HEK293T (cell line): Measurements from ENCODE around the gene PIGR.

Experiments used
- CTCF ChIA-PET: fragments of 350-600 bp; formaldehyde crosslinking; extraction: SDS; loops from one replicate; lab custom pipeline; 2021; ENCODE audit warnings: antibody characterized with exemption, inconsistent platforms; lab: Yijun Ruan, JAX
- POLR2A ChIA-PET: fragments of 350-600 bp; formaldehyde crosslinking; extraction: SDS; loops from one replicate; lab custom pipeline; 2020; ENCODE audit warnings: antibody characterized with exemption, inconsistent platforms; lab: Yijun Ruan, JAX
- DNase-seq: peaks from one replicate; pipeline ENCODE4 v3.0.0; 2012; ENCODE audit warnings: mixed read lengths; ENCODE audit errors: extremely low spot score
- ARNT ChIP-seq: fragments of 450-650 bp; IDR thresholded peaks from 2 replicates; pipeline ENCODE4 v1.6.1; 2017; ENCODE audit warnings: mild to moderate bottlenecking
- BHLHE40 ChIP-seq: fragments of 450-650 bp; IDR thresholded peaks from 2 replicates; pipeline ENCODE4 v1.6.1; 2016; ENCODE audit warnings: mild to moderate bottlenecking, moderate library complexity, borderline replicate concordance
- CTBP1 ChIP-seq: fragments of 450-650 bp; IDR thresholded peaks from 2 replicates; pipeline ENCODE4 v1.6.1; 2016; ENCODE audit warnings: borderline replicate concordance
- ELF4 ChIP-seq: fragments of 450-650 bp; IDR thresholded peaks from 2 replicates; pipeline ENCODE4 v1.6.1; 2017; ENCODE audit warnings: antibody characterized with exemption
- FOXA1 ChIP-seq: fragments of 450-650 bp; IDR thresholded peaks from 2 replicates; pipeline ENCODE4 v1.6.1; 2016; ENCODE audit warnings: mild to moderate bottlenecking
- FOXK2 ChIP-seq: fragments of 450-650 bp; IDR thresholded peaks from 2 replicates; pipeline ENCODE4 v1.6.1; 2016; ENCODE audit warnings: mild to moderate bottlenecking
- FOXM1 ChIP-seq: fragments of 450-650 bp; IDR thresholded peaks from 2 replicates; pipeline ENCODE4 v1.6.1; 2017; ENCODE audit warnings: mild to moderate bottlenecking, borderline replicate concordance
- HDGF ChIP-seq: fragments of 450-650 bp; IDR thresholded peaks from 2 replicates; pipeline ENCODE4 v1.6.1; 2017; ENCODE audit warnings: antibody characterized with exemption, borderline replicate concordance
- L3MBTL2 ChIP-seq: fragments of 450-650 bp; conservative IDR thresholded peaks from 2 replicates; pipeline ENCODE4 v1.6.1; 2016; ENCODE audit warnings: mild to moderate bottlenecking
- LEF1 ChIP-seq: fragments of 450-650 bp; IDR thresholded peaks from 2 replicates; pipeline ENCODE4 v1.6.1; 2017; ENCODE audit warnings: mild to moderate bottlenecking, borderline replicate concordance
- NFRKB ChIP-seq: fragments of 450-650 bp; IDR thresholded peaks from 2 replicates; pipeline ENCODE4 v1.6.1; 2016; ENCODE audit warnings: mild to moderate bottlenecking, moderate library complexity
- SP1 ChIP-seq: fragments of 450-650 bp; IDR thresholded peaks from 2 replicates; pipeline ENCODE4 v1.6.1; 2017
- SUZ12 ChIP-seq: fragments of 450-650 bp; IDR thresholded peaks from 2 replicates; pipeline ENCODE4 v1.6.1; 2016; ENCODE audit warnings: mild to moderate bottlenecking
- TARDBP ChIP-seq: fragments of 450-650 bp; IDR thresholded peaks from 2 replicates; pipeline ENCODE4 v1.6.1; 2016
- ZNF384 ChIP-seq: fragments of 450-650 bp; IDR thresholded peaks from 2 replicates; pipeline ENCODE4 v1.6.1; 2016
- TF ChIP-seq, protein P1 (sequence below): fragments of 450-650 bp; IDR thresholded peaks from 2 replicates; pipeline ENCODE4 v1.6.1; 2016

Gene PIGR

GRCh38 chr1:206909161-206909882 is 36.9 kb downstream of the PIGR start:
- ChIA-PET POLR2A (interaction anchor here (0.7 kb wide), 1 partner anchor 196 kb away, joined by 4 read pairs; no protein-coding TSS in a partner anchor), CTCF (interaction anchor here (0.8 to 2.1 kb wide), 11 partner anchors 9 to 274 kb away, joined by 3 to 6 read pairs (median 3); partner anchors contain the start of gene DYRK3)
- no peak for TF ChIP-seq FOXA1
- TF ChIP-seq, protein P1, sequence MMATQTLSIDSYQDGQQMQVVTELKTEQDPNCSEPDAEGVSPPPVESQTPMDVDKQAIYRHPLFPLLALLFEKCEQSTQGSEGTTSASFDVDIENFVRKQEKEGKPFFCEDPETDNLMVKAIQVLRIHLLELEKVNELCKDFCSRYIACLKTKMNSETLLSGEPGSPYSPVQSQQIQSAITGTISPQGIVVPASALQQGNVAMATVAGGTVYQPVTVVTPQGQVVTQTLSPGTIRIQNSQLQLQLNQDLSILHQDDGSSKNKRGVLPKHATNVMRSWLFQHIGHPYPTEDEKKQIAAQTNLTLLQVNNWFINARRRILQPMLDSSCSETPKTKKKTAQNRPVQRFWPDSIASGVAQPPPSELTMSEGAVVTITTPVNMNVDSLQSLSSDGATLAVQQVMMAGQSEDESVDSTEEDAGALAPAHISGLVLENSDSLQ: peak; percentile 82
- DNase-seq: peak; percentile 56

DNA sequence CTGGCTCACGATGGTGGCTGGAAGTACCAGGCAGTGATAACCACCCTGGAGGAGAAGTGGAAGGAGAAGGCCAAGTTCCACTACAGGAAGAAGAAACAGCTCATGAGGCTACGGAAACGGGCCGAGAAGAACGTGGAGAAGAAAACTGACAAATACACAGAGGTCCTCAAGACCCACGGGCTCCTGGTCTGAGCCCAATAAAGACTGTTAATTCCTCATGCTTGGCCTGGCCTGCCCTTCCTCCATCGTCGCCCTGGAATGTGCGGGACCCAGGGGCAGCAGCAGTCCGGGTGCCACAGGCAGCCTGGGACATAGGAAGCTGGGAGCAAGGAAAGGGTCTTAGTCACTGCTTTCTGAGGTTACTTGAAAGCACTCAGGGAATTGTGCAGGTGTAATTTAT is 38.2 kb downstream of the PIGR start:
- POLR2A ChIA-PET: no interaction called here

DNA sequence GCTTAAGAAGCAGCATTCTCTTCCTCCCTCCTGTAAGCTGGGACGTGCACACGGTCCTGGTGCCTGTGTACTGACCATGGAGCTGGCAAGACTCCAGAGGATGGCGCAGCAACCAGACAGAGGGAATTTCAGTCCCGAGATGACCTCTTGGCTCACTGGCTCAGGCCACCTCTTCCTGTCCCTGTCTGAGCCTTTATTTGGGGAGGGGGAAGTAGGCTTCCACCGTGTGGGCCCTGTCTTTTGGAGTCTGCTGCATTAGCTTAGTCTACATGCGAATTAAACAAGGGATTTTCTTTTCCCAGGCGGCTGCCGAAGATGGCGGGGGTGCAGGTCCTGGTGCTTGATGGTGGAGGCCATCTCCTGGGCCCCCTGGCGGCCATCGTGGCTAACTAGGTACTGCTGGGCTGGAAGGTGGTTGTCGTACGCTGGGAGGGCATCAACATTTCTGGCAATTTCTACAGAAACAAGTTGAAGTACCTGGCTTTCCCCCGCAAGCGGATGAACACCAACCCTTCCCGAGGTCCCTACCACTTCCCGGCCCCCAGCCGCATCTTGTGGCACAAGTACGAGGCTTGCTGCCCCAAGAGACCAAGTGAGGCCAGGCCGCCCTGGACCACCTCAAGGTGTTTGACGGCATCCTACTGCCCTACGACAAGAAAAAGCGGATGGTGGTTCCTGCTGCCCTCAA is 38.8 kb downstream of the PIGR start:
- no peak for TF ChIP-seq ELF4
- TF ChIP-seq SUZ12: no peak
- TF ChIP-seq L3MBTL2: no peak
- no peak for TF ChIP-seq NFRKB
- no peak for TF ChIP-seq HDGF
- TF ChIP-seq, protein P1: no peak
- no peak for TF ChIP-seq FOXA1
- no peak for TF ChIP-seq TARDBP
- TF ChIP-seq SP1: no peak
- DNase-seq: peak; percentile 62
- CTCF ChIA-PET: interaction anchor here (1.4 to 2.1 kb wide), 2 partner anchors 14 to 43 kb away, joined by 5 to 6 read pairs; no protein-coding TSS in a partner anchor
- POLR2A ChIA-PET: no interaction called here

More for the DNA sequence above, 38.2 kb downstream of the PIGR start:
- DNase-seq: no peak
- CTCF ChIA-PET: interaction anchor here (0.6 to 2.1 kb wide), 6 partner anchors 11 to 96 kb away, joined by 3 to 6 read pairs (median 3); no protein-coding TSS in a partner anchor
- no peak for TF ChIP-seq SP1
- TF ChIP-seq FOXM1: no peak
- no peak for TF ChIP-seq L3MBTL2
- no peak for TF ChIP-seq NFRKB
- TF ChIP-seq LEF1: no peak
- no peak for TF ChIP-seq ELF4
- no peak for TF ChIP-seq HDGF
- no peak for TF ChIP-seq BHLHE40
- TF ChIP-seq FOXA1: no peak
- no peak for TF ChIP-seq ZNF384
- no peak for TF ChIP-seq TARDBP
- no peak for TF ChIP-seq ARNT
- no peak for TF ChIP-seq SUZ12
- TF ChIP-seq, protein P1: no peak
- TF ChIP-seq FOXK2: no peak

- TF ChIP-seq NFRKB: no peak
- TF ChIP-seq LEF1: no peak
- TF ChIP-seq HDGF: no peak
- no peak for TF ChIP-seq SUZ12
- TF ChIP-seq, protein P1: no peak
- no peak for TF ChIP-seq ELF4
- TF ChIP-seq TARDBP: no peak
- TF ChIP-seq CTBP1: no peak
- DNase-seq: no peak
- ChIA-PET POLR2A (no interaction called here), CTCF (no interaction called here)
Measured at GRCh38 chr1:206905295-206906164, 40.7 kb downstream of the PIGR start.

GRCh38 chr1:206904423-206905142 is 41.7 kb downstream of the PIGR start:
- ChIA-PET CTCF (no interaction called here), POLR2A (no interaction called here)
- no peak for TF ChIP-seq SUZ12
- TF ChIP-seq SP1: no peak
- TF ChIP-seq NFRKB: no peak
- no peak for TF ChIP-seq L3MBTL2
- TF ChIP-seq BHLHE40: no peak
- no peak for TF ChIP-seq TARDBP
- TF ChIP-seq, protein P1: no peak
- no peak for TF ChIP-seq FOXK2
- no peak for TF ChIP-seq ARNT
- TF ChIP-seq LEF1: no peak
- no peak for TF ChIP-seq HDGF
- TF ChIP-seq FOXA1: no peak
- no peak for TF ChIP-seq ELF4
- no peak for TF ChIP-seq ZNF384
- TF ChIP-seq FOXM1: no peak
- DNase-seq: no peak
